ENCODE measurements around the gene B4GALNT4. TPM values are rescaled to one million over a fixed set of nuclear protein-coding genes. Genes with fewer than 3 reads are reported as not detected.

Gene B4GALNT4
- total RNA-seq, 1 donor from 2014 or later: 16.4 TPM

GRCh38 chr11:367956-368413 is 1.3 kb upstream of the B4GALNT4 start:
- Histone ChIP-seq H3K9me3 (ENCODE audit: low read depth) (no peaks in the 10 kb centered on the region), H3K79me2 (ENCODE audit: low read depth) (peaks cover 16% of the 10 kb centered on the region), H3K4me2 (peak overlapping the region; percentile 67), H3K27ac (no peak overlapping the region), H2AFZ (replicated peaks) (no peak overlapping the region), H3K9ac (no peak overlapping the region), H3K36me3 (no peaks in the 10 kb centered on the region), H3F3A (ENCODE audit: low read depth) (peaks cover 22% of the 10 kb centered on the region), H3K27me3 (no peaks in the 10 kb centered on the region), H3K4me3 (peak overlapping the region; percentile 42), H4K20me1 (ENCODE audit: low read depth) (peaks cover 15% of the 10 kb centered on the region), H3K4me1 (peaks cover 10% of the 10 kb centered on the region)
- Mint-ChIP-seq H3K4me3 (peak overlapping the region; percentile 96), H3K36me3 (peaks cover 12% of the 10 kb centered on the region), H3K9me3 (peaks cover 8% of the 10 kb centered on the region), H3K27ac (peak overlapping the region; percentile 39), H3K4me1 (peaks cover 24% of the 10 kb centered on the region), H3K27me3 (ENCODE audit: insufficient read depth, low read depth) (peaks cover 11% of the 10 kb centered on the region)
- TF ChIP-seq EZH2phosphoT487 (IDR thresholded peaks at IDR 0.05): no peak
- no peak for TF ChIP-seq CTCF (IDR thresholded peaks at IDR 0.05)
- no peak for TF ChIP-seq EZH2 (IDR thresholded peaks at IDR 0.05)
- DNase-seq (ENCODE audit: low spot score): no peak

- Histone ChIP-seq H3K36me3 (no peaks in the 10 kb centered on the region), H3K9ac (no peak overlapping the region), H3K4me3 (peak overlapping the region; percentile 42), H2AFZ (replicated peaks) (no peak overlapping the region), H3K27ac (no peak overlapping the region), H3K9me3 (ENCODE audit: low read depth) (no peaks in the 10 kb centered on the region), H3K27me3 (no peaks in the 10 kb centered on the region), H3K79me2 (ENCODE audit: low read depth) (peaks cover 16% of the 10 kb centered on the region), H4K20me1 (ENCODE audit: low read depth) (peaks cover 15% of the 10 kb centered on the region), H3K4me1 (peaks cover 10% of the 10 kb centered on the region), H3F3A (ENCODE audit: low read depth) (peaks cover 22% of the 10 kb centered on the region), H3K4me2 (peak overlapping the region; percentile 67)
- TF ChIP-seq EZH2phosphoT487 (IDR thresholded peaks at IDR 0.05): no peak
- TF ChIP-seq EZH2 (IDR thresholded peaks at IDR 0.05): no peak
- peaks cover 11% of the 10 kb centered on the region for H3K27me3 Mint-ChIP-seq (ENCODE audit: insufficient read depth, low read depth)
- H3K9me3 Mint-ChIP-seq: peaks cover 8% of the 10 kb centered on the region
- DNase-seq (ENCODE audit: low spot score): peak; percentile 65
- peaks cover 15% of the 10 kb centered on the region for H3K36me3 Mint-ChIP-seq
- H3K4me1 Mint-ChIP-seq: peaks cover 24% of the 10 kb centered on the region
- peak overlapping the region; percentile 88 for H3K27ac Mint-ChIP-seq
- peak overlapping the region; percentile 96 for H3K4me3 Mint-ChIP-seq
Observed at GRCh38 chr11:368414-369335, 624 bp upstream of the B4GALNT4 start.

GRCh38 chr11:370070-370941 is 1.0 kb downstream of the B4GALNT4 start:
- H3F3A ChIP-seq (ENCODE audit: low read depth): peaks cover 22% of the 10 kb centered on the region
- no peaks in the 10 kb centered on the region for H3K36me3 ChIP-seq
- H3K9ac ChIP-seq: peak overlapping the region; percentile 64
- Mint-ChIP-seq H3K4me1 (peaks cover 28% of the 10 kb centered on the region), H3K4me3 (peak overlapping the region; percentile 93), H3K27ac (peak overlapping the region; percentile 95), H3K9me3 (peaks cover 8% of the 10 kb centered on the region), H3K36me3 (peaks cover 19% of the 10 kb centered on the region), H3K27me3 (ENCODE audit: insufficient read depth, low read depth) (peaks cover 13% of the 10 kb centered on the region)
- peak overlapping the region; percentile 16 for H3K27ac ChIP-seq
- no peaks in the 10 kb centered on the region for H3K9me3 ChIP-seq (ENCODE audit: low read depth)
- peaks cover 10% of the 10 kb centered on the region for H3K4me1 ChIP-seq
- H2AFZ ChIP-seq (replicated peaks): no peak overlapping the region
- H3K4me2 ChIP-seq: peak overlapping the region; percentile 91
- DNase-seq (ENCODE audit: low spot score): peak; percentile 82
- TF ChIP-seq EZH2 (IDR thresholded peaks at IDR 0.05) (no peak), CTCF (IDR thresholded peaks at IDR 0.05) (peak; percentile 7)
- H3K79me2 ChIP-seq (ENCODE audit: low read depth): peaks cover 16% of the 10 kb centered on the region
- H3K4me3 ChIP-seq: peak overlapping the region; percentile 81
- H4K20me1 ChIP-seq (ENCODE audit: low read depth): peaks cover 15% of the 10 kb centered on the region
- H3K27me3 ChIP-seq: no peaks in the 10 kb centered on the region

Measured in neural progenitor cell (in vitro differentiated cells).